Mammary epithelial cell (primary cell): ENCODE measurements around the gene BICDL2.

Experiments
- EZH2 ChIP-seq: IDR thresholded peaks from 2 replicates; pipeline ENCODE4 v1.6.1; 2012; ENCODE audit warnings: low read length, inconsistent platforms, borderline replicate concordance
- TF ChIP-seq, protein P1 (sequence below), 2 donors: IDR thresholded peaks in 1 of 2; conservative IDR thresholded peaks in 1 of 2; 2 replicates each; pipeline ENCODE4 v1.5.1; 2011 to 2012; ENCODE audit warnings: inconsistent platforms in 2 of 2, low read length in 2 of 2, mild to moderate bottlenecking in 2 of 2, control low read depth in 1 of 2, low read depth in 1 of 2; ENCODE audit not compliant: insufficient read depth in 1 of 2; ENCODE audit errors: extremely low read depth in 1 of 2

DNA sequence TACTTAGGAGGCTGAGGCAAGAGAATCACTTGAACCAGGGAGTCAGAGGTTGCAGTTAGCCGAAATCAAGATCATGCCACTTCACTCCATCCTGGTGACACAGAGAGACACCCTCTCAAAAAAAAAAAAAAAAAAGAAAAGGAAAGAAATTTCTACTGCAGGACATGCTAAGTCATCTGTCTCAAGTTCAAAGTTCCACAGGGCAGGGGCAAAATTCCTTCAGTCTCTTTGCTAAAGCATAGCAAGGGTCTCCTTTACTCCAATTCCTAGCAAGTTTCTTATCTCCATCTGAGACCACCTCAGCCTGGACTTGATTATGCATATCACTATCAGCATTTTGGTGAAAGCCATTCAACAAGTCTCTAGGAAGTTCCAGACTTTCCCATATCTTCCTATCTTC lies 47.7 kb upstream of the BICDL2 start:
- TF ChIP-seq, protein P1, sequence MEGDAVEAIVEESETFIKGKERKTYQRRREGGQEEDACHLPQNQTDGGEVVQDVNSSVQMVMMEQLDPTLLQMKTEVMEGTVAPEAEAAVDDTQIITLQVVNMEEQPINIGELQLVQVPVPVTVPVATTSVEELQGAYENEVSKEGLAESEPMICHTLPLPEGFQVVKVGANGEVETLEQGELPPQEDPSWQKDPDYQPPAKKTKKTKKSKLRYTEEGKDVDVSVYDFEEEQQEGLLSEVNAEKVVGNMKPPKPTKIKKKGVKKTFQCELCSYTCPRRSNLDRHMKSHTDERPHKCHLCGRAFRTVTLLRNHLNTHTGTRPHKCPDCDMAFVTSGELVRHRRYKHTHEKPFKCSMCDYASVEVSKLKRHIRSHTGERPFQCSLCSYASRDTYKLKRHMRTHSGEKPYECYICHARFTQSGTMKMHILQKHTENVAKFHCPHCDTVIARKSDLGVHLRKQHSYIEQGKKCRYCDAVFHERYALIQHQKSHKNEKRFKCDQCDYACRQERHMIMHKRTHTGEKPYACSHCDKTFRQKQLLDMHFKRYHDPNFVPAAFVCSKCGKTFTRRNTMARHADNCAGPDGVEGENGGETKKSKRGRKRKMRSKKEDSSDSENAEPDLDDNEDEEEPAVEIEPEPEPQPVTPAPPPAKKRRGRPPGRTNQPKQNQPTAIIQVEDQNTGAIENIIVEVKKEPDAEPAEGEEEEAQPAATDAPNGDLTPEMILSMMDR (conservative IDR thresholded peaks at IDR 0.05 in 1 of 2, IDR thresholded peaks at IDR 0.05 in 1 of 2; ENCODE audit: extremely low read depth in 1 of 2, insufficient read depth in 1 of 2, low read depth in 1 of 2, low read length in 2 of 2), result no peak
- no peak for TF ChIP-seq EZH2
